Raji (cell line): Measurements from ENCODE around the gene NTMT1.

ENCODE experiments used
- POLR2A ChIP-seq: IDR thresholded peaks from 2 replicates; pipeline ENCODE4 v1.6.1; 2011; ENCODE audit warnings: low read depth, low read length, control low read depth; ENCODE audit not compliant: insufficient read depth

The NTMT1 gene

DNA sequence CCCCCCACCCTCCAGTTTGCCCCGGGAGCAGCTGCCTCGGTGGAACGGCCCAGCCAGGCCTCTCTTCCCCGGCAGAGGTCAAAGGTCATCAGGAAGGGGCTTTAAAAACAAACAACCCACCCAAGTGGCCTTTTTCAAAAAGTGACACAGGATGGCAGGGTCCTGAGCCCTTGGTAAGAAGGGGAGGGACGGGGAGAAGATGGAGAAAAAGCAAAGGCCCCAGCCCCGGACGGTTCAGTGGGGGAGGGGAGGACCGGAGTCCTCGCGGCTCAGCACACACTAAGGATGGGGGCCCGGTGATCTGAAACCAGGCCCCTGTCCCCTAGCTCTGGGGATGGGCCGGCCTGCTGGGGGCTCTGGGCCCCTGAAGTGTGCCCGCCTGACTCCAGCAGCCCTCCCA lies 40.6 kb downstream of the NTMT1 start:
- TF ChIP-seq POLR2A: no peak

- TF ChIP-seq POLR2A: no peak
Measured at GRCh38 chr9:129667378-129667777, 41.4 kb downstream of the NTMT1 start.

- TF ChIP-seq POLR2A: no peak
Measured at GRCh38 chr9:129667850-129668249, 41.9 kb downstream of the NTMT1 start.

DNA sequence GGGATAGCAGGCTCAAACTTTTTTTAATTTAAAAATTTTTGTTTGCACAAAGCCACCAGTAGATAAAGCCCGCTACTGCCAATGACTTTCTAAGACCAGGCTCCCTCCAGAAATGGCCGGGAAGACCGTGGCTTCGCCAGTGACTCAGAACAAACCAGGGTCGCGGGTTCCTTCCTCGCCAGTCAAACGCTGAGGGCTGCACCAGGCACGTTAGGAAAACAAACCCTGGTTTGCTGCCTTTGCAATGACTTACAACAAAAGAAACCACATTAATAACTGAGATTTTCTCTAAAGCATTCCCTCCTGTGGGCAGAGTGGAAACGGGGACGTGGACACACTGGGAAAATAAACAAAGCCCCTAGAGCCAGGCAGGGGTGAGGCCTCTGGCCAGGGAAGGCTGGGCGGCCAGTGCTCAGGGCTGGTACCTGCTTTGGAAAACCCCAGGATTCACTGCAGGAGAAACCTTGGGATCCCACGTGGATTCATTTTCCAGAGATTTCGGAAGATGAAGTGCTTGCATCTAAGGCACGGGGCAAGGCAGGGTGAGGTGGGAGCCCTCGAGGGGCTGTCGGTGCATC lies 43.3 kb downstream of the NTMT1 start:
- no peak for TF ChIP-seq POLR2A

DNA sequence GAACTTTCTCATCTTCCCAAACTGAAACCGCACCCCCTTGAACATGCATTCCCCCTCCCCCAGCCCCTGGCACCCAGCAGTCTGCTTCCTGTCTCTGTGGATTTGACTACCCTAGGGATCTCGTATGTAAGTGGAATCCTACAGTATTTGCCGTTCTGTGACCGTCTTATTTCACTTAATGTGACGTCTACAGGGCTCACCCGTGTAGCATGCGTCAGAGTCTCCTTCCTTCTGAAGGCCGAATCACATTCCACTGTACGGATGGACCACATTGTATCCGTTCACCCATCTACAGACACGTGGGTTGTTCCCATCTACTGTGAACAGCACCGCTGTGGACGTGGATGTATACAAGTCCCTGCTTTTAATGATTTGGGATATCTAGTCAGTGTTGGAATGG lies 44.0 kb downstream of the NTMT1 start:
- no peak for TF ChIP-seq POLR2A

- TF ChIP-seq POLR2A: no peak
Measured at GRCh38 chr9:129671065-129671464, 45.1 kb downstream of the NTMT1 start.

- TF ChIP-seq POLR2A: no peak
Measured at GRCh38 chr9:129671519-129671918, 45.6 kb downstream of the NTMT1 start.

DNA sequence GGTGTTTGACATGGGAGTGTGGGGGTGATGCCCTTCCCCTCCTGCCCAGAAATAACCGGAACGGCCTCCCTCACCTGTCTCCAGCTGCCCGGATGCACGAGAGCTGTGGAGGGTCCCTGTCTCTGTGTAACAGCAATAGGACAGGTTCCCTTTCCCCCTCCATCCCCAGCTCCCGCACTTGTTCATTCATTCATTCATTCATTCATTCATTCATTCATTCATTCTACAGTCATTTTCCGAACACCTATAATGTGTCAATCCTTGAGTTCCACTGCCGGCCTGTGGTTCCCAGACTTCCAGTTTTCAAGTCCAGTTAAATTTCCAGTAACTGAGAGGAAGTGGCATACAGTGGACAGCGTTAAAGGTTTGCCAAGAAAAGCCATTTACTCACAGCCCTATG lies 46.7 kb downstream of the NTMT1 start:
- TF ChIP-seq POLR2A: no peak

GRCh38 chr9:129673602-129674001 lies 47.6 kb downstream of the NTMT1 start:
- TF ChIP-seq POLR2A: no peak

DNA sequence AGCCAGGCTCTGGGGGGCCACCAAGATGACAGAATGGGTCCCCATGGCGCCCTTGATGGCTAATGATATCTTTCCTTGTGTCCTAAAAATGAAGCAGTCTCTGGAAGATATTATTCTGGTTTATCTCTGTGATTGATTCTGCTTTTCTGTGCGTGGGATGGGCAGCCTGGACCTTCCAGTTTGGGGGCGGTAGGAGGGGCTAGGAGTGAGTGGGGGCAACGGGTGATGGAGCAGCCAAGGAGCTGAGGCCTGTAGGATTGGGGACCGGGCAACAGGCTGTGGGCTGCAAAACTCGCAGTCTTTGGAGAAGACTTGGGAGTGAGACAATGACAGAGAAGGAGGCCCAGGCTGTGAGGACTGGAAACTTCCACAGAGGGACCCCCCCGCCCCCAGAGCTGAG lies 48.3 kb downstream of the NTMT1 start:
- TF ChIP-seq POLR2A: no peak

DNA sequence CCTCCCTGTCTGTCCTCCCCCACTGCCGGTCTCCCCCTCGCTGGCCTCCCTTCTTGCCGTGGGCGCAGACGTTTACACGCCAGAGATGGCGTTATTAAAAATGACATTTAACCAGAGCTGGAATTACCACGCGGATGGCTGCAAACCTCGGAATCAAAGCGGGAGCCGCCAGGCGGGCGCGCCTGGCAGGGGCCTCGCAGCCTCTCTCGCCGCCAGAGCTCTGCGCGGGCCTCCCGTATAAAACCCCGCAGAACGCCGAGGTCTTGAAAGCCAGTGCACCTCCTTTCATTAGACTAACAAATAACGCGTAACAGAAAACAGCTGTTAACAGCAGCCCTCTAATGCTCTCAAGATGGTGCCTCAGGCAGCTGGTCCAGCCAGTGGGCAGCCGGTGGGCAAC lies 49.7 kb downstream of the NTMT1 start:
- TF ChIP-seq POLR2A: no peak

GRCh38 chr9:129676287-129676686 lies 50.3 kb downstream of the NTMT1 start:
- TF ChIP-seq POLR2A: no peak

DNA sequence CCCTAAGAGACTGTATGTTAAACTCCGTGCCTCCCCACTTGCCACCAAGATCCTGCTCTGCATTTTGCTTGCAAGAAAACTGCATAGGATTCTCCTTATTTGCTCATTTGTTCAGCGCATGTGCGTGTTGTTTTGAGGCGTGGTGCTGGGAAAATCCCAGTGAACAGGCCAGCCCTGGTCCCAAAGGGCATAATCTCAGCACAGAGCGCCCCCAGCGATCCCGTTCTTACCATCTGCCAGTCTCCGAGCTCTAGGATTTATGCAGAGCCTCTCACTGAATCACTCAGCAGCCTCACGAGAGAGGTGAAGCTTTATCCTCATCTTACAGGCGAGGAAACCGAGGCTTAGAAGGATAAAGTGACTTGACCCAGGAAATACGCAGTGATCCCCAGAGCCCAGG lies 51.0 kb downstream of the NTMT1 start:
- no peak for TF ChIP-seq POLR2A

GRCh38 chr9:129677456-129677855 lies 51.5 kb downstream of the NTMT1 start:
- no peak for TF ChIP-seq POLR2A

- TF ChIP-seq POLR2A: no peak
Measured at GRCh38 chr9:129678844-129679243, 52.9 kb downstream of the NTMT1 start.

GRCh38 chr9:129679537-129679936 lies 53.6 kb downstream of the NTMT1 start:
- no peak for TF ChIP-seq POLR2A

DNA sequence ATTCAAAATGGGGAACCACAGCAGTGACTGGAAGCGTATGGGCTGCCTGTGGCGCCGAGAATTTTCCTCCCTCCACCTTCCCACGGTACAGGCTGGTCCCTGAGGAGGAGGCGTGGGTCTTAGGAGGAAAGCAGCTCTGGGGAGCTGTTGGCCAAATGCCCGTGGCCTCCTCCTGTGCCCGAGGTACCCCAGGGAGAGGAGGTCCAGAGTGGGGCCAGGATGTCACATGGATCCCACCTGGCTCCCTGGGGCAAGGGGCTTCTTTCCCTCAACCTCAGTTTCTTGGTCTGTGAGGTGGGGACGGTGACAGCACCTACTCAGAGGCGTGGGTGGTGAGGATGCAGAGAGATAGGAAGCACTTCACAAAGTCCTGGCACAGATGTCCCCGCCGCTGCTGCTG lies 56.0 kb downstream of the NTMT1 start:
- no peak for TF ChIP-seq POLR2A

GRCh38 chr9:129682381-129682780 lies 56.4 kb downstream of the NTMT1 start:
- no peak for TF ChIP-seq POLR2A

GRCh38 chr9:129685220-129685932 lies 59.4 kb downstream of the NTMT1 start:
- no peak for TF ChIP-seq POLR2A
